Esophagus muscularis mucosa (tissue), 4 donors: ENCODE measurements around the gene ATL2. TPM values are rescaled to one million over a fixed set of nuclear protein-coding genes. Genes with fewer than 3 reads are reported as not detected.

Source experiments
- DNase-seq: peaks from one replicate; pipeline ENCODE4 v3.0.0-alpha.2; 2017; ENCODE audit errors: extremely low spot score
- H3K27ac ChIP-seq, 4 donors: fragments of 200-600 bp; sonication (generic); replicated peaks in 1 of 4; 1 replicate in 3 of 4; 2 replicates in 1 of 4; pipeline ENCODE4 v1.5.1; 2016 to 2019; ENCODE audit warnings: mild to moderate bottlenecking in 1 of 4
- H3K27me3 ChIP-seq, 4 donors: fragments of 200-600 bp; sonication (generic); one replicate each; pipeline versions ENCODE4 v1.5.1 to v1.6.0; 2016 to 2019
- H3K36me3 ChIP-seq, 4 donors: fragments of 200-600 bp; sonication (generic); one replicate each; pipeline ENCODE4 v1.5.1; 2016 to 2019
- H3K4me1 ChIP-seq, 4 donors: fragments of 200-600 bp; sonication (generic); one replicate each; pipeline ENCODE4 v1.5.1; 2016 to 2019
- H3K4me3 ChIP-seq, 4 donors: fragments of 200-600 bp; sonication (generic); 1 replicate in 2 of 4; 2 replicates in 2 of 4; pipeline ENCODE4 v1.5.1; 2016 to 2019; ENCODE audit warnings: mild to moderate bottlenecking in 4 of 4, moderate library complexity in 1 of 4
- H3K9me3 ChIP-seq, 4 donors: fragments of 200-600 bp; sonication (generic); 1 replicate in 3 of 4; 2 replicates in 1 of 4; pipeline ENCODE4 v1.5.1; 2016 to 2019
- EP300 ChIP-seq: sonication (generic); formaldehyde crosslinking; IDR thresholded peaks from one replicate; pipeline ENCODE4 v1.6.1; 2017; ENCODE audit warnings: antibody characterized with exemption
- POLR2A ChIP-seq: fragments of 450-650 bp; IDR thresholded peaks from one replicate; pipeline ENCODE4 v1.6.1; 2017; ENCODE audit warnings: antibody characterized with exemption, moderate library complexity, mild to moderate bottlenecking, low read depth
- POLR2AphosphoS5 ChIP-seq, 2 donors: sonication (generic); formaldehyde crosslinking; IDR thresholded peaks; one replicate each; pipeline ENCODE4 v1.6.1; 2017; ENCODE audit warnings: antibody characterized with exemption in 2 of 2
- WGBS: methylation state at CpG from one replicate; pipeline ENCODE4 v1.1.5; 2018; 5-methylcytosine and 5-hydroxymethylcytosine counted together
- intact Hi-C: fragments of 100-400 bp; cut with DNase I; formaldehyde crosslinking; loops from one replicate; pipeline ENCODE4 v1.15.1; 2023
- total RNA-seq, 4 donors: library from RNA; depleted of rRNA; stranded (reverse); fragments of >200 nt; gene quantifications; one replicate each; pipeline versions ENCODE4 v1.1.0 to v1.2.1, GENCODE V29; 2016
- TF ChIP-seq, protein P1 (sequence below), 3 experiments: fragments of 200-600 bp in 2 of 3; fragments of 450-650 bp in 1 of 3; sonication (generic) in 2 of 3; IDR thresholded peaks; one replicate each; pipeline ENCODE4 v1.5.1; 2017 to 2019; ENCODE audit warnings: antibody characterized with exemption in 3 of 3, mild to moderate bottlenecking in 2 of 3, moderate library complexity in 1 of 3

Gene ATL2
- total RNA-seq, 4 donors from 2014 or later: 159 to 260 (median 231) TPM

DNA sequence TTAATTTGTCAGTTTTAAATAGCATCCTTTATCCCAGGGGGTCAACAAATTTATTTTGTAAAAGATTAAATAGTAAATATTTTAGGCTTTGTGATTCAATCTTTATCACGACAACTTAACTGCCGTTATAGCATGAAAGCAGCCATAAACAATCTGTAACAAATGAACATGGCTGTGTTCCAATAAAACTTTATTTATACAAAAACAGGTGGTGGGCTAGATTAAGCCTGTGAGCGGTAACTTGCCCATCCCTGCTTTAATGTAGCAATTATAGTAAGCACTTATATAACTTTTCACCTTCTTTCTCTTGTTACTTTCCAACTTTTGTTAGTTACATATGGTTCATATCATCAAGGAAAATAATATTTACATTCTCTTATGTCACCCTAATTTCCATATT lies 121.9 kb downstream of the ATL2 start:
- Histone ChIP-seq H3K36me3 (no peaks in the 10 kb centered on the region), H3K27ac (no peak overlapping the region), H3K4me3 (no peak overlapping the region), H3K4me1 (no peaks in the 10 kb centered on the region), H3K9me3 (no peaks in the 10 kb centered on the region), H3K27me3 (no peaks in the 10 kb centered on the region)
- TF ChIP-seq, protein P1, sequence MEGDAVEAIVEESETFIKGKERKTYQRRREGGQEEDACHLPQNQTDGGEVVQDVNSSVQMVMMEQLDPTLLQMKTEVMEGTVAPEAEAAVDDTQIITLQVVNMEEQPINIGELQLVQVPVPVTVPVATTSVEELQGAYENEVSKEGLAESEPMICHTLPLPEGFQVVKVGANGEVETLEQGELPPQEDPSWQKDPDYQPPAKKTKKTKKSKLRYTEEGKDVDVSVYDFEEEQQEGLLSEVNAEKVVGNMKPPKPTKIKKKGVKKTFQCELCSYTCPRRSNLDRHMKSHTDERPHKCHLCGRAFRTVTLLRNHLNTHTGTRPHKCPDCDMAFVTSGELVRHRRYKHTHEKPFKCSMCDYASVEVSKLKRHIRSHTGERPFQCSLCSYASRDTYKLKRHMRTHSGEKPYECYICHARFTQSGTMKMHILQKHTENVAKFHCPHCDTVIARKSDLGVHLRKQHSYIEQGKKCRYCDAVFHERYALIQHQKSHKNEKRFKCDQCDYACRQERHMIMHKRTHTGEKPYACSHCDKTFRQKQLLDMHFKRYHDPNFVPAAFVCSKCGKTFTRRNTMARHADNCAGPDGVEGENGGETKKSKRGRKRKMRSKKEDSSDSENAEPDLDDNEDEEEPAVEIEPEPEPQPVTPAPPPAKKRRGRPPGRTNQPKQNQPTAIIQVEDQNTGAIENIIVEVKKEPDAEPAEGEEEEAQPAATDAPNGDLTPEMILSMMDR (IDR thresholded peaks at IDR 0.05): no peak
- no peak for TF ChIP-seq POLR2A
- TF ChIP-seq POLR2AphosphoS5 (IDR thresholded peaks at IDR 0.05): no peak
- TF ChIP-seq EP300: no peak
- intact Hi-C loops: no loop called here
- no peak for DNase-seq
- 90% methylated on average over 3 of the region's 3 CpGs for WGBS

DNA sequence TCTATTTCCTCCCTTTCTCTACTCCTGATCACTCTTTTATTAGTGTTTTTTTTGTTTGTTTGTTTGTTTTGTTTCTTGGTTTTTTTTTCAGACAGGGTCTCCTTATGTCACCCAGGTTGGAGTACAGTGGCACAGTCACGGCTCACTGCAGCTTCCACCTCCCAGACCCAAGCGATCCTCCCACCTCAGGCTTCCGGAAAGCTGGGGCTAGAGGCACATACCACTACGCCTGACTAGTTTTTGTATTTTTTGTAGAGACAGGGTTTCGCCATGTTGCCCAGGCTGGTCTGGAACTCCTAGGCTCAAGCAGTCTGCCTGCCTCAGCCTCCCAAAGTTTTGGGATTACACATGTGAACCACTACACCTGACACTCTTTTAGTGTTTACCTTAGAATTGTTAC lies 122.3 kb downstream of the ATL2 start:
- 97% methylated on average over 5 of the region's 5 CpGs for WGBS

DNA sequence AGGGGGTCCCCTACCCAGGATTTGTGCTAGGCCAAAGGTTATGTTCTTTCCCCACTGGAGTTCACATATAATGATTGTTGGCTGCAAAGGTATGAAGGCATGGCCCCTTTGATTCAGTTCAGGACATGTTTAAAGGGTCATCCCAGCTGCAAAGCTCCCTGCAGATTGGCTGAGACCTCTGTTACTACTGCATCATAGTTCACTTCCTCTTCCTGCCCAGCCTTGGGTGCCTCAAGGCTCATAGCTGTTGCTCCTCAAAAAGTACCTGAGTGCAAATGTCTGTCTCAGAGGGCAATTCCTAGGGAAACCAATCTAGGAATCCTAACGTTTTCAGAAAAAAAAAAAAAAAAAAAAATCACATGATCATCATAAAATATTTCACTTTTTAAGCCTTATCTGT lies 125.1 kb downstream of the ATL2 start:
- Histone ChIP-seq H3K36me3 (no peaks in the 10 kb centered on the region), H3K4me3 (no peak overlapping the region), H3K27ac (no peak overlapping the region), H3K4me1 (no peaks in the 10 kb centered on the region), H3K27me3 (no peaks in the 10 kb centered on the region), H3K9me3 (no peaks in the 10 kb centered on the region)
- DNase-seq: peak; percentile 45
- intact Hi-C loops: no loop called here
- 52% methylated on average over 1 of the region's 1 CpG for WGBS
- no peak for TF ChIP-seq EP300
- TF ChIP-seq, protein P1 (IDR thresholded peaks at IDR 0.05): no peak
- TF ChIP-seq POLR2A: no peak
- TF ChIP-seq POLR2AphosphoS5 (IDR thresholded peaks at IDR 0.05): no peak

More for the DNA sequence above, 122.3 kb downstream of the ATL2 start:
- H3K9me3 ChIP-seq: no peaks in the 10 kb centered on the region
- intact Hi-C loops: no loop called here
- no peak for DNase-seq
- TF ChIP-seq POLR2AphosphoS5 (IDR thresholded peaks at IDR 0.05) (no peak), EP300 (no peak)
- TF ChIP-seq, protein P1 (IDR thresholded peaks at IDR 0.05): no peak
- H3K4me3 ChIP-seq: no peak overlapping the region
- no peaks in the 10 kb centered on the region for H3K4me1 ChIP-seq
- H3K27me3 ChIP-seq: no peaks in the 10 kb centered on the region
- no peak overlapping the region for H3K27ac ChIP-seq
- no peaks in the 10 kb centered on the region for H3K36me3 ChIP-seq

DNA sequence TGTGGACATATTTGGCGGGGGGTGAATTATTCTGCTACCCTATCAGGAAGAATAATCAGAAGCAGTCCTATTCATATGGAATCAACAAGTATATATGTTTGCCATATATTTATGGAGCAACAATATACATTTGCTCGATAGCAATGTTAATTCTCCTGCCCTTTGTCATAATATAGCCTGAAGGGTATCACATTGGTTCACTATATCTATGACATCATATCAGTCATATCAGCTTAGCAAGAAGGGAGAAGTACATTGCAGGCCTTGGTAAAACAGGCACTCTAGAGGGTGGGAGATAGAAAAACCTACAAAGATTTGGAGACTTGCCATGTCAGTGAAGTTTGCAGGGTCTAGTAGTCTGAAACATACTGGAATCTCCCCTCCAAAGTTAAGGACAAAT lies 128.4 kb downstream of the ATL2 start:
- no peaks in the 10 kb centered on the region for H3K9me3 ChIP-seq
- 88% methylated on average over 2 of the region's 2 CpGs for WGBS
- intact Hi-C loops: no loop called here
- DNase-seq: no peak
- H3K36me3 ChIP-seq: no peaks in the 10 kb centered on the region
- no peaks in the 10 kb centered on the region for H3K27me3 ChIP-seq
- H3K4me1 ChIP-seq: no peaks in the 10 kb centered on the region
- H3K27ac ChIP-seq: no peak overlapping the region
- H3K4me3 ChIP-seq: no peak overlapping the region
- TF ChIP-seq POLR2AphosphoS5 (IDR thresholded peaks at IDR 0.05) (no peak), POLR2A (no peak), EP300 (no peak)
- TF ChIP-seq, protein P1 (IDR thresholded peaks at IDR 0.05): no peak

DNA sequence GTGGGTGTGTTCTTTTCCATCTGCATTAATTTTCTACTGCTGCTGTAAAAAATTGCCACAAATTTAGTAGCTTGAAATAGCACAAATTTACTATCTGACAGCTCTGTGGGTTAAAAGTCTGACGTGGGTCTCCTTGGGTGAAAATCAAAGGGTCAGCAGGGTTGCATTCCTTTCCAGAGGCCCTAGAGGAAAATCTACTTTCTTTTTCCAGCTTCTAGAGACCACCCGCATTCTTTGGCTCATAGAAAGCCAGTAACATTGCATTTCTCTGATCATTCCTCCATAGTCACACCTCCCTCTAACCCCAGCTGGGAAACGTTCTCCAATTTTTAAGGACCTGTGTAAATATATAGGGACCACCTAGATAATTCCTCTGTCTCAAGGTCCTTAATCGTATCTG lies 128.8 kb downstream of the ATL2 start:
- Histone ChIP-seq H3K36me3 (no peaks in the 10 kb centered on the region), H3K27ac (no peak overlapping the region), H3K4me1 (no peaks in the 10 kb centered on the region), H3K4me3 (no peak overlapping the region), H3K9me3 (no peaks in the 10 kb centered on the region), H3K27me3 (no peaks in the 10 kb centered on the region)
- no peak for DNase-seq
- TF ChIP-seq EP300 (no peak), POLR2AphosphoS5 (IDR thresholded peaks at IDR 0.05) (no peak)
- intact Hi-C loops: no loop called here
- WGBS: 82% methylated on average over 4 of the region's 4 CpGs
